HCT116 (cell line): ENCODE measurements around the gene KCNMB4. TPM values are rescaled to one million over a fixed set of nuclear protein-coding genes. Genes with fewer than 3 reads are reported as not detected.

Experiments used
- ATAC-seq: fragments of 200-7000 bp; cut with Tn5 transposase; 2 replicates; pipeline ENCODE4 v1.9.1; 2020; ENCODE audit warnings: mild to moderate bottlenecking, moderate library complexity
- BruUV-seq: library from RNA; stranded (reverse); fragments of 400-500 nt; replicated peaks from 2 replicates; lab custom pipeline; 2021; lab: Mats Ljungman, UMichigan
- CTCF ChIA-PET: fragments of 300-600 bp; sonication (Branson Sonifier 250); formaldehyde crosslinking; loops from one replicate; lab custom pipeline; 2021; ENCODE audit warnings: antibody characterized with exemption; lab: Charles Lee
- POLR2A ChIA-PET: fragments of 300-600, 350-600 bp; sonication (Branson Sonifier 250); formaldehyde crosslinking; loops from one replicate; lab custom pipeline; 2021; ENCODE audit warnings: antibody characterized with exemption; lab: Charles Lee
- RAD21 ChIA-PET, 2 experiments: fragments of 300-600 bp; sonication (Branson Sonifier 250); formaldehyde crosslinking; loops; one replicate each; lab custom pipeline; 2023; ENCODE audit warnings: low total read pairs in 2 of 2; ENCODE audit not compliant: uncharacterized antibody in 2 of 2, unreplicated experiment in 2 of 2, low non-redundant PET in 1 of 2; lab: Charles Lee
- DNase-seq: peaks from one replicate; pipeline ENCODE4 v3.0.0-alpha.2; 2010; ENCODE audit warnings: low read depth, low spot score
- H2AFZ ChIP-seq: fragments of 200-600 bp; shearing (Covaris generic), sonication (generic); 2 replicates; pipeline ENCODE4 v1.6.1; 2017; ENCODE audit warnings: low read depth, mixed run types, mixed read lengths, antibody characterized with exemption, low read length; ENCODE audit not compliant: poor library complexity, severe bottlenecking
- H3K27ac ChIP-seq: 2 replicates; pipeline ENCODE4 v1.5.1; 2012; ENCODE audit warnings: low read depth, low read length
- H3K27me3 ChIP-seq: fragments of 200-600 bp; sonication (generic); 2 replicates; pipeline ENCODE4 v1.6.1; 2016; ENCODE audit warnings: mixed run types, low read length, mixed read lengths; ENCODE audit not compliant: insufficient read depth
- H3K36me3 ChIP-seq, 2 experiments: fragments of 200-500 bp in 1 of 2; fragments of 200-600 bp in 1 of 2; sonication (Bioruptor generic) in 1 of 2; sonication (generic) in 1 of 2; 2 replicates each; pipeline versions ENCODE4 v1.5.1 to v1.6.1; 2014 to 2016; ENCODE audit warnings: low read length in 2 of 2, inconsistent platforms in 1 of 2, mixed read lengths in 1 of 2, mixed run types in 1 of 2; ENCODE audit not compliant: insufficient read depth in 2 of 2, control insufficient read depth in 1 of 2
- H3K4me1 ChIP-seq, 2 experiments: fragments of 200-600 bp in 1 of 2; sonication (generic) in 1 of 2; 2 replicates each; pipeline versions ENCODE4 v1.5.1 to v1.6.1; 2012 to 2017; ENCODE audit warnings: low read length in 2 of 2, inconsistent platforms in 1 of 2, mild to moderate bottlenecking in 1 of 2, mixed read lengths in 1 of 2, mixed run types in 1 of 2, moderate library complexity in 1 of 2; ENCODE audit not compliant: insufficient read depth in 2 of 2, control insufficient read depth in 1 of 2
- H3K4me2 ChIP-seq: fragments of 200-600 bp; sonication (generic); 2 replicates; pipeline ENCODE4 v1.6.1; 2017; ENCODE audit warnings: mixed run types, low read length, mixed read lengths
- H3K4me3 ChIP-seq, 2 experiments: fragments of 200-600 bp in 1 of 2; sonication (generic) in 1 of 2; replicated peaks in 1 of 2; 2 replicates each; pipeline ENCODE4 v1.5.1; 2011 to 2016; ENCODE audit warnings: low read length in 2 of 2, control low read depth in 1 of 2, low read depth in 1 of 2, mild to moderate bottlenecking in 1 of 2, mixed read lengths in 1 of 2, mixed run types in 1 of 2
- H3K79me2 ChIP-seq: fragments of 200-600 bp; sonication (generic); 2 replicates; pipeline ENCODE4 v1.6.1; 2017; ENCODE audit warnings: mild to moderate bottlenecking, mixed run types, low read length, moderate library complexity, mixed read lengths; ENCODE audit not compliant: insufficient read depth
- H3K9ac ChIP-seq: fragments of 200-600 bp; sonication (generic); 2 replicates; pipeline ENCODE4 v1.6.1; 2016; ENCODE audit warnings: low read length, mixed read lengths
- H3K9me2 ChIP-seq: fragments of 200-600 bp; sonication (generic), shearing (Covaris generic); 2 replicates; pipeline ENCODE4 v1.6.1; 2017; ENCODE audit warnings: mixed run types, mild to moderate bottlenecking, moderate library complexity; ENCODE audit not compliant: insufficient read depth
- H3K9me3 ChIP-seq, 2 experiments: fragments of 200-500 bp in 1 of 2; fragments of 200-600 bp in 1 of 2; sonication (Bioruptor generic) in 1 of 2; sonication (generic) in 1 of 2; 2 replicates each; pipeline ENCODE4 v1.6.1; 2014 to 2017; ENCODE audit warnings: low read length in 2 of 2, mixed read lengths in 2 of 2, inconsistent platforms in 1 of 2, low read depth in 1 of 2, mild to moderate bottlenecking in 1 of 2, mixed run types in 1 of 2, moderate library complexity in 1 of 2; ENCODE audit not compliant: control insufficient read depth in 1 of 2, insufficient read depth in 1 of 2
- H4K20me1 ChIP-seq: fragments of 200-600 bp; sonication (generic), shearing (Covaris generic); 2 replicates; pipeline ENCODE4 v1.6.1; 2017; ENCODE audit warnings: mixed run types, mild to moderate bottlenecking, moderate library complexity; ENCODE audit not compliant: insufficient read depth
- CBX3 ChIP-seq: IDR thresholded peaks from 2 replicates; pipeline ENCODE4 v1.6.1; 2012; ENCODE audit warnings: low read depth
- CEBPB ChIP-seq: IDR thresholded peaks from 2 replicates; pipeline ENCODE4 v1.6.1; 2012; ENCODE audit warnings: low read depth
- CTCF ChIP-seq, 3 experiments: fragments of 200-600 bp in 1 of 3; sonication (generic) in 1 of 3; IDR thresholded peaks in 2 of 3; conservative IDR thresholded peaks in 1 of 3; 2 replicates each; pipeline ENCODE4 v1.5.1; 2012 to 2017; ENCODE audit warnings: low read depth in 2 of 3, low read length in 2 of 3, antibody characterized with exemption in 1 of 3, borderline replicate concordance in 1 of 3, control low read depth in 1 of 3, mild to moderate bottlenecking in 1 of 3, mixed read lengths in 1 of 3, mixed run types in 1 of 3, moderate library complexity in 1 of 3; ENCODE audit not compliant: insufficient read depth in 1 of 3
- EGR1 ChIP-seq: IDR thresholded peaks from 2 replicates; pipeline ENCODE4 v1.6.1; 2012; ENCODE audit warnings: low read depth
- EZH2phosphoT487 ChIP-seq: fragments of 200-600 bp; IDR thresholded peaks from 2 replicates; pipeline ENCODE4 v1.6.1; 2018; ENCODE audit warnings: antibody characterized with exemption, borderline replicate concordance
- JUND ChIP-seq: IDR thresholded peaks from 2 replicates; pipeline ENCODE4 v1.6.1; 2012
- POLR2A ChIP-seq: IDR thresholded peaks from 2 replicates; pipeline ENCODE4 v1.7.0; 2011; ENCODE audit warnings: borderline replicate concordance; ENCODE audit not compliant: insufficient read depth, insufficient read length; ENCODE audit errors: extremely low read depth
- ZBTB33 ChIP-seq: IDR thresholded peaks from 2 replicates; pipeline ENCODE4 v1.6.1; 2011; ENCODE audit warnings: mild to moderate bottlenecking, low read length, moderate library complexity; ENCODE audit not compliant: insufficient replicate concordance; ENCODE audit errors: extremely low read depth
- ZFX ChIP-seq: fragments of 450-650 bp; IDR thresholded peaks from 2 replicates; pipeline ENCODE4 v1.6.1; 2017
- intact Hi-C: fragments of 100-400 bp; cut with micrococcal nuclease; formaldehyde crosslinking; loops from 2 replicates; pipeline ENCODE4 v1.10.0; 2022
- total RNA-seq: library from RNA; stranded (reverse); gene quantifications from one replicate; pipeline ENCODE4 v1.2.1, GENCODE V29; 2021; ENCODE audit not compliant: unreplicated experiment
- TF ChIP-seq, protein P1 (sequence below): IDR thresholded peaks from 2 replicates; pipeline ENCODE4 v1.6.1; 2012

Gene KCNMB4
- total RNA-seq, 1 experiment from 2014 or later: 5.0 TPM

DNA sequence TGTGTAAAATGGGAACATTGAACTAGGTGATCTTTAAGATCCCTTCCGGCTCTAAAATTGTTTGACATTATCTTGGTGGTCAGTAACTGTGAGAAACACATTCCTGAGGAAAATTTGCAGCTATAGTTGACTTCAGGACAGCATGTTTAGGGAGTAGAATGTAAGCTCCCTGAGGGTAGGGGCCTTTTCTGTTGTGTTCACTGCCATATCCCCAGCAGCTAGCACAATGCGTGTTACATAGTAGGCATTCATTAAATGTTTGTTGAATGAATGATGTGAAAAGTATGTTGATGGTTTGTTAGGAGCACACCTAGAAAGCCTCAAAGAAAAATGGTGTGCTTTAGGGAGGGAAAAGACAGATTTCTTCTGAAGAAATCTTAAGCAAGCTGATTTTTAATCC, 38.5 kb upstream of the KCNMB4 start:
- Histone ChIP-seq H3K4me1 (peaks cover 0 to 9% of the 10 kb centered on the region in 2 experiments; a peak in 1 of 4 replicates), H3K36me3 (no peaks in the 10 kb centered on the region; a peak in 1 of 4 replicates), H3K9me2 (no peaks in the 10 kb centered on the region), H3K4me3 (no peak overlapping the region), H3K27ac (no peak overlapping the region), H3K27me3 (no peaks in the 10 kb centered on the region), H4K20me1 (no peaks in the 10 kb centered on the region), H3K4me2 (no peak overlapping the region), H3K79me2 (0 out of 2 replicates have a peak, but pooled peaks cover 4% of the 10 kb centered on the region), H3K9me3 (no peaks in the 10 kb centered on the region; a peak in 1 of 4 replicates), H2AFZ (no peak overlapping the region), H3K9ac (no peak overlapping the region)
- DNase-seq (no peak), ATAC-seq (no peak)
- POLR2A ChIA-PET: no interaction called here
- intact Hi-C loops: no loop called here
- TF ChIP-seq POLR2A: no peak
- no peak for TF ChIP-seq EZH2phosphoT487
- TF ChIP-seq JUND: no peak
- no peak for TF ChIP-seq CTCF (IDR thresholded peaks at IDR 0.05 in 2 of 3, conservative IDR thresholded peaks at IDR 0.05 in 1 of 3; ENCODE audit: borderline replicate concordance in 1 of 3, insufficient read depth in 1 of 3, low read depth in 2 of 3, low read length in 2 of 3)
- no TSS peak for BruUV-seq
- RAD21 ChIA-PET: no interaction called here
- CTCF ChIA-PET: no interaction called here

GRCh38 chr12:70329728-70330127, 36.4 kb upstream of the KCNMB4 start:
- Histone ChIP-seq H3K4me3 (no peak overlapping the region), H3K36me3 (no peaks in the 10 kb centered on the region; a peak in 1 of 4 replicates), H3K4me2 (no peak overlapping the region), H3K27ac (no peak overlapping the region), H3K79me2 (0 out of 2 replicates have a peak, but pooled peaks cover 8% of the 10 kb centered on the region), H3K4me1 (peaks cover 0 to 9% of the 10 kb centered on the region in 2 experiments; a peak in 1 of 4 replicates), H2AFZ (no peak overlapping the region), H3K9ac (no peak overlapping the region), H3K27me3 (no peaks in the 10 kb centered on the region), H4K20me1 (no peaks in the 10 kb centered on the region), H3K9me2 (no peaks in the 10 kb centered on the region), H3K9me3 (no peaks in the 10 kb centered on the region; a peak in 1 of 4 replicates)
- intact Hi-C loops: no loop called here
- CTCF ChIA-PET: no interaction called here
- ATAC-seq (no peak), DNase-seq (no peak)
- TF ChIP-seq CBX3 (no peak), EGR1 (no peak), CTCF (IDR thresholded peaks at IDR 0.05 in 2 of 3, conservative IDR thresholded peaks at IDR 0.05 in 1 of 3; ENCODE audit: borderline replicate concordance in 1 of 3, insufficient read depth in 1 of 3, low read depth in 2 of 3, low read length in 2 of 3) (no peak), ZFX (no peak), CEBPB (no peak), ZBTB33 (no peak)
- TF ChIP-seq, protein P1, sequence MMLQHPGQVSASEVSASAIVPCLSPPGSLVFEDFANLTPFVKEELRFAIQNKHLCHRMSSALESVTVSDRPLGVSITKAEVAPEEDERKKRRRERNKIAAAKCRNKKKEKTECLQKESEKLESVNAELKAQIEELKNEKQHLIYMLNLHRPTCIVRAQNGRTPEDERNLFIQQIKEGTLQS: no peak
- POLR2A ChIA-PET: no interaction called here
- RAD21 ChIA-PET: no interaction called here
- no TSS peak for BruUV-seq
